ENCODE data around the gene CHID1. TPM values are rescaled to one million over a fixed set of nuclear protein-coding genes. Genes with fewer than 3 reads are reported as not detected.
A peak's percentile ranks its signal among the peaks of the same experiment; 100 is the strongest.

The CHID1 gene
- total RNA-seq, 1 donor: 42.3 TPM

DNA sequence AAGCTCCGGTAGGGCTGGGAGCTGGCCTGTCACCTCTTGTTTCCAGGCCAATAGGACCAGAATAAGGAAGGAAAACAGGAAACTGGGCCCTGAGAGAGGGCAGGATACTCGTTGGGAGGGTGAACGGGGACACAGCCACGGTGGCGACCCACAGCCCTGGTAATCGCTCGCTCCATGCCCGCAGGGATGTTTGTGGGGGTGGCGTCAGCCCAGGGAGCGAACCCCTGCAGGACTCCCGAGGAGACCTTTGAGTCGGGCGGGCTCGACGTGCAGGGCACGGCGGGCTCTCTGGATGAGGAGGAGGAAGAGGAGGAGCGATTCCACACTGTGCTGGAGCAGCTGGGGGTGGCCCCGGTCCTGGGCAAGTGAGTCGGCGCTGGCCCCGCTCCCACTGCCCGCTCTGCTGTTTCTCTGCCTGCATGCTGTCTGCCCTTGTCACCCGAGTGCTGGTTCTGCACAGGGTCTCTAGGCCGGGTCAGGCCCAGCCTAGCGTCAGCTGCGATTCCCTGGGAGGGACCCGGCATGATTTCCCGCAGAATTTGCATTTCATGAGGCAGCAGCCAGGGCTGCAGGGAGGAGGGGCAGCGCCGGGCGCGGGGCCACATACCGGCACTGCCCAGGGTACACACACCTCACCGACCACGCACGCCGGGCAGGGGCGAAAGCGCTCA is 81.3 kb downstream of the CHID1 start:
- no peak for DNase-seq (ENCODE audit: low read depth)

DNA sequence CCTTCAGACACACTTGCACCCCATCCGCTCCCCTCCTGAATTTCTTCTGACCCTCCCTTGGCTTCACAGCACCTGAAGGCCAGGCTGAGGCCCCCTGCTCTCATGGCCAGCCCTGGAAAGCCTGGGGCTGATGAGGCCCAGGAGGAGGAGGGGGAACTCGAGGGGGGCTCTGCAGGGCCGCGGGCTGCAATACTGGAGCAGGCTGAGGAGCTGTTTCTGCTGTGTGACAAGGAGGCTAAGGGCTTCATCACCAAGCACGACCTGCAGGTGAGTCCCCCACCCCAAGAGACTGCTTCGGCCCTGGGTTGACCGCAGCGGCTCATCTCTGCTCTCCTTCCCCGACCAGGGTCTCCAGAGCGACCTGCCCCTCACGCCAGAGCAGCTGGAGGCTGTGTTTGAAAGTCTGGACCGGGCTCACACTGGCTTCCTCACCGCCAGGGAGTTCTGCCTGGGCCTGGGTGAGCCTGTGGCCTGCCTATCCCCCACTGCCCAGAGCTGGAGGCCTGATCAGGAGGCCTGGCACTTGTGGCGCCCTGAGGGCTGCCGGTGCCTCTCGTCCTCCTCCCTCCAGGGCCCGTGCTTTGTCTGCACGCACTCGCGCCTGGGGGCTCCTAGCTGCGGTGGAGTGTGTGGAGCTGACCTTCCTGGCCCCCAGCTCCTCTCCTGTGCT is 82.0 kb downstream of the CHID1 start:
- no peak overlapping the region for H3K4me3 ChIP-seq (ENCODE audit: low read depth, low read length)
- DNase-seq (ENCODE audit: low read depth): no peak
- TF ChIP-seq, protein P1, sequence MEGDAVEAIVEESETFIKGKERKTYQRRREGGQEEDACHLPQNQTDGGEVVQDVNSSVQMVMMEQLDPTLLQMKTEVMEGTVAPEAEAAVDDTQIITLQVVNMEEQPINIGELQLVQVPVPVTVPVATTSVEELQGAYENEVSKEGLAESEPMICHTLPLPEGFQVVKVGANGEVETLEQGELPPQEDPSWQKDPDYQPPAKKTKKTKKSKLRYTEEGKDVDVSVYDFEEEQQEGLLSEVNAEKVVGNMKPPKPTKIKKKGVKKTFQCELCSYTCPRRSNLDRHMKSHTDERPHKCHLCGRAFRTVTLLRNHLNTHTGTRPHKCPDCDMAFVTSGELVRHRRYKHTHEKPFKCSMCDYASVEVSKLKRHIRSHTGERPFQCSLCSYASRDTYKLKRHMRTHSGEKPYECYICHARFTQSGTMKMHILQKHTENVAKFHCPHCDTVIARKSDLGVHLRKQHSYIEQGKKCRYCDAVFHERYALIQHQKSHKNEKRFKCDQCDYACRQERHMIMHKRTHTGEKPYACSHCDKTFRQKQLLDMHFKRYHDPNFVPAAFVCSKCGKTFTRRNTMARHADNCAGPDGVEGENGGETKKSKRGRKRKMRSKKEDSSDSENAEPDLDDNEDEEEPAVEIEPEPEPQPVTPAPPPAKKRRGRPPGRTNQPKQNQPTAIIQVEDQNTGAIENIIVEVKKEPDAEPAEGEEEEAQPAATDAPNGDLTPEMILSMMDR (IDR thresholded peaks at IDR 0.05; ENCODE audit: insufficient read depth, low read depth, low read length): no peak

More for the DNA sequence above, 81.3 kb downstream of the CHID1 start:
- TF ChIP-seq, protein P1 (IDR thresholded peaks at IDR 0.05; ENCODE audit: insufficient read depth, low read depth, low read length): no peak
- peak overlapping the region; percentile 46 for H3K4me3 ChIP-seq (ENCODE audit: low read depth, low read length)

DNA sequence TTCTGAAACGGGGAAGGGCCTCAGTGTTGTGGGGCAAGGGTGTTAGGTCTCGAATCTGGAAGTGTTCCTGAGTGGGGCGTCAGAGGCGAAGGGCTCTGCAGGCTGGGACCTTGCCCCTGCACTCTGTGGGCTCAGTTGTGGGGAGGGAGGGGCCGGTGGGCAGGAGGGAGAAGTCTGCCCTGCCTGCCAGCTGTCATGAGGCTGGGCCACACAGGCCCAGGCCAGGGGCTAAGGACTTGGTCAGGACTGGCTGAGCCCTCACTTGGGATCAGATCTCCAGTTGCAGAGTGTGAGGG is 82.8 kb downstream of the CHID1 start, which contains the start of gene CRACR2B:
CRACR2B (plus strand) TSS at position 23 of the 296 bp plus-strand sequence. CDS start 689 bp downstream, outside the sequence.
- H3K4me3 ChIP-seq (ENCODE audit: low read depth, low read length): peak within 1 kb of the TSS; percentile 42
- DNase-seq (ENCODE audit: low read depth): no peak
- TF ChIP-seq, protein P1 (IDR thresholded peaks at IDR 0.05; ENCODE audit: insufficient read depth, low read depth, low read length): no peak

DNA sequence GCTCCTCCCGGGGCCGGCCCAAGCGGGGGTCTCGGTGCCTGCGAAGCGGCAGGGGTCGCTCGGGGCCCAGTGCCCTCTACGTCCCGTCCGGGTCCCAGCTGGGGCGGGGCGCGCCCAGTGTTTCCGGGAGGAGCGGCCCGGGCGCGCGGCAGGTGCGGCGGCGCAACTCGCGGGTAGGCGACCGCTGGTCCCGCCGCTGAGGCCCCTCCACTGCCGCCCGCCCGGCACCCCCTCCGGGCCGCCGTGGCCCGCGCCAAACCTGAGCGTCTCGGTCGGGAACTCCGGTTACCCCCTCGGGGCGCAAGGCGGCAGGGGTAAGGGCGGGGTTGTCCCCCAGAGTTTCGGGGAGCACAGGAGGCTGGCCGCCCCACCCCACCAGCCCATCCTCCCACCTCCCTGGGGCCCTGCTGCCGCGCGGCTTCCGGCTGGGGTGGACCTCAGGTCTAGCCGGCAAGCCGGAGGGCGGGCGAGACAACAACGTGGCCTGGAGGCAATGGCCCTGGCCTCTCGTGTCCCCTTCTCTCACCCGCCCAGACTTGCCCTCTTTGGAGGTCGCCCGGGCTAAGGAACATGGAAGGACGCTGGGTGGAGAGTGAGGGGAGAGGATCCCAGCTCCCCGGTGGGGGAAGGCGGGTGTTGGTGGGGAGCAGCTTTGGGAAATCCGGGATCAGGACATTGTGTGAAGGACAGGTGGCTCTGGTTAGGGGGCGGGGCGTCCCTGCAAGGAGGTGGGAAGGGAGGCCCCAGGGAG is 83.3 kb downstream of the CHID1 start:
- DNase-seq (ENCODE audit: low read depth): no peak
- H3K4me3 ChIP-seq (ENCODE audit: low read depth, low read length): peak overlapping the region; percentile 42
- TF ChIP-seq, protein P1 (IDR thresholded peaks at IDR 0.05; ENCODE audit: insufficient read depth, low read depth, low read length): no peak

DNA sequence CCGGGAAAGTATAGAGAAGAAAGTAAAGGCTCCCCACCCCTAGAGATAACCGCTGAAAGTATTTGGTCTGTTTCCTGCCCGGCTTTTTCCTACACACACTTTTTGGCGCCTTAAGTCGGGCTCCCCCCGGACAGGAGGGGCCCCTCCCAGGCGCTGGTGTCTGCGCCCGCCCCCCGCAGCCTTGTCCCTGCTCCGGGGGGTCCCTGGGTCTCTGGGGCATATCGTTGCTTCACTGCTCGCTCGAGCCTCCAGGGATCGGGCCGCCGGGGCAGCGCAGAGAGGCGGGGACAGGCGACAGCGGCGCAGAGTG is 83.8 kb downstream of the CHID1 start:
- TF ChIP-seq, protein P1 (IDR thresholded peaks at IDR 0.05; ENCODE audit: insufficient read depth, low read depth, low read length): no peak
- H3K4me3 ChIP-seq (ENCODE audit: low read depth, low read length): peak overlapping the region; percentile 42
- DNase-seq (ENCODE audit: low read depth): no peak

DNA sequence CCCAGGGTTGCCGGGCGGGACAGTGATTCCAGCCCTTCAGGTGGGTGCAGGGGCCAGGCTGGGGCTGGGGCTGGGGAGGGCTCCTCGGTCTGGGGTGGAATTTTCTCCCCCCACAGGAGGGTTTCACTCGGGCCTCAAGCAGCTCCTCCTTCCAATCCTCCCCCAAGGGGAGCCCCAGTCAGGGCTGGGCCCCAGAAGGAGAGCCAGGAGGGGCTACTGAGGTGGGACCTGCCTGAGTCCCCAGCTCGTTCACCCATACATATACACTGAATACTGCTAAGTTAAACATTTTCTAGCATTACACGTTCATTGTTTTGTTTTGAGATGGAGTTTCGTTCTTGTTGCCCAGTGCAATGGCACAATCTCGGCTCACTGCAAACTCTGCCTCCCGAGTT is 84.4 kb downstream of the CHID1 start:
- no peak overlapping the region for H3K4me3 ChIP-seq (ENCODE audit: low read depth, low read length)
- TF ChIP-seq, protein P1 (IDR thresholded peaks at IDR 0.05; ENCODE audit: insufficient read depth, low read depth, low read length): no peak
- no peak for DNase-seq (ENCODE audit: low read depth)

Measured in fibroblast of villous mesenchyme (primary cell).